IPS-18a (cell line): ENCODE results near the gene RAB31.

Experiments used
- H3K27ac ChIP-seq: one replicate; pipeline ENCODE4 v1.5.1; 2013; ENCODE audit warnings: low read length
- H3K27me3 ChIP-seq: one replicate; pipeline ENCODE4 v1.6.1; 2013; ENCODE audit warnings: mild to moderate bottlenecking, low read length; ENCODE audit not compliant: control insufficient read depth, insufficient read depth
- H3K36me3 ChIP-seq: one replicate; pipeline ENCODE4 v1.6.1; 2013; ENCODE audit warnings: low read depth, low read length; ENCODE audit not compliant: control insufficient read depth
- H3K4me1 ChIP-seq: one replicate; pipeline ENCODE4 v1.6.1; 2013; ENCODE audit warnings: low read depth, low read length; ENCODE audit not compliant: control insufficient read depth
- H3K4me3 ChIP-seq: one replicate; pipeline ENCODE4 v1.5.1; 2013; ENCODE audit warnings: low read length
- H3K9ac ChIP-seq: one replicate; pipeline ENCODE4 v1.6.1; 2013; ENCODE audit warnings: mild to moderate bottlenecking, low read length, moderate library complexity
- H3K9me3 ChIP-seq: one replicate; pipeline ENCODE4 v1.6.1; 2013; ENCODE audit warnings: low read depth, low read length; ENCODE audit not compliant: control insufficient read depth

The RAB31 gene

DNA sequence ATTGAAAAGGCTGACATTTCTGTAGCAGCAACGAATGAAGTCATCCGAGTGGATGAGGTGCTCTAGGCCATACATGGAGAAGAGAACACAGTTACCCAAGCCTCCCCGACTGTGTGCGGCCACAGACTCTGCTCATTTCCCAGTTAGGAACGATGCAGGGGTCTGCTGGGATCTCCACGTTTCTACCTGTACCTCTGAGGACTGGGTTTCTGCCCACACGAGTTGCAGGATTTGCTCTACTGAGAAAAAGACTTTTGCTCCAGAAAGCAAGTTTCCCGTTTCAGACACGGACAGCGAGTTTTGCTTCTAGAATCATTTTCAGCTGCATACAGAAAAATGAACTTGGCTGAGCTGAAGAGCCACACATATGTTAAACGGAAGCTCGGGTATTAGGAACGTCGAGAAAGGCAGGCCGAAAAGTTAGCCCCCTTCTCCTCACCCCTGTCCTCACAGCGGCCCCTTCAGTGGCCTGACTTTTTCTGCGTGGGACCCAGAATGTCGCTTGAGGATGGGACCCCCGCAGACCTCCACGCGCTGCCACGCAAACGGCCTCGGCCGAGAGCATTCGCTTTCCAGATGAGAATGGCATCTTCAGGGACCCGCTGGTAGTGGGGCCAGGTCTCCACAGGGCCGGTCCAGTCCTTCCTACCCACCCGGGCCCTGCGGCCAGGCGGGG lies 582 bp upstream of the RAB31 start:
- peaks cover 28% of the 10 kb centered on the region for H3K4me1 ChIP-seq
- H3K9me3 ChIP-seq, result no peaks in the 10 kb centered on the region
- H3K27me3 ChIP-seq, result peaks cover 58% of the 10 kb centered on the region
- H3K4me3 ChIP-seq, result peak overlapping the region; percentile 70
- H3K36me3 ChIP-seq, result no peaks in the 10 kb centered on the region
- no peak overlapping the region for H3K9ac ChIP-seq
- H3K27ac ChIP-seq, result no peak overlapping the region

DNA sequence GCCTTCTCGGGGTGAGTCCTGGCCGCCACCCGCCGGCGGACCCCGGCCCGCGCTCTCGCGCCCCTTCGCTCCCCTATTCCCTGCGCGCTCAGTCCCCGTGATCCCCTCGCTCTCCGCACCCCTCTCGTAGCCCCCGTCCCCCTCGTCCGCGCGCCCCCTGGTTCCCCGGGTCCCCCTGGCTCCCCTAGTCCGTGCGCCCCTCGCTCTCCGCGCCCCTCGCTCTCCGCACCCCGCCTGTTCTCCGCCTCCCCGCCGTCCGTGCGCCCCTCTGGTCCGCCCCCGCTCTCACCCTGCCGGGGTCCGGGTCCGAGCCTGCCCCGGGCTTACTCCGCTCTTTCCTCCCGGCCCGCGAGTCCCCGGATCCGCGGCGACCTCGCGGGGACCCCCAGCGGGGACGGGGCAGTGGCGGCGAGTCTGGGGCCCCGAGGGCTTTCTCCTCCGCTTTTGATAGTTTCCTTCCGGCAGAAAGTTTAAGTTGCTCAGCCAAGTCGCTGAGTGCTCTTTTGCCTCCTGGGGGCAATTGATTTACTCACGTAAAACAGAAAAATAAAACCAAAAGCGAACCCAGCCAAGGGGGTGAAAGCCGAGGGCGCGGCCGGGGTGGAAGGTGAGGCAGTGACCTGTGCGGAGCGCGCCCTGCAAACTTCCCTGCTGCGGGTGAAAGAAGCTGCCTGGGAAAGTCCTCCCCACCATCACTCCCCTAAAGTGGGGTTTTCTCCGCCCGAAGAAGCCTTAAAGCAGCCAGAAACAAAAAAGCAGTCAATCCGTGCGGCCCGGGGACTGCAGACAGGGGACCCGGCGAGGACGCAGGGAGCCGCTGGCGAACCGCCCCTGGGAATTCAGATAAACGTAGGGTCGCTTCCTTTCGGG lies 568 bp downstream of the RAB31 start:
- Histone ChIP-seq H3K9ac (peak overlapping the region; percentile 31), H3K9me3 (no peaks in the 10 kb centered on the region), H3K36me3 (no peaks in the 10 kb centered on the region), H3K4me3 (peak overlapping the region; percentile 70), H3K4me1 (peaks cover 28% of the 10 kb centered on the region), H3K27me3 (peaks cover 58% of the 10 kb centered on the region), H3K27ac (no peak overlapping the region)

DNA sequence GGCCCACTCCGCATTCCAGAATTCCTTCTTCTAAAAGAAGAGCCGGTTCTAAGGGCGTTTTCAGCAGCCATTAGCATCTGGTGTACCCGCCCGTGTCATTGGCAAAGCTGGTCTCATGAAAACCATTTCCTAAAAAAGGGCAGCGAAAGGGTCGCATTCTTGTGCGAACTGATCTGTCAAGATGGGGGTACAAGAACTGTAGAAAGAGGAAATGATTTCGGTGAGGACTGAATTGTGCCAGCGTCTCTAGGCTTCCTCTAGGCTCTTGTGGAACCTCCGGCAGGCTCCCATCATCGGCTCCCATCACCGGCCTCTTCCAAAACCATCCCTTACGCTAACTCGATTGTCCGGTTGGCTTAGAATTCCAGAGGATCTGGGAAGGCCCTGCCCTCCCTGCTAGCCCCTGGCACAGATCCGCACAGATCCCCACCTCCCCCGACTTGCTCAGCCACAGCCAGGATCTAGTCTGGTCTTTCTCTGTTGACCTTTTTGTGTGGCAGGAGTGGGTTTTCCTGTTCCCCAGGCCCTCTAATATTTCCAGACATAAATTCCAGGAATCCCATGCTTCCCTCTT lies 1.3 kb downstream of the RAB31 start:
- Histone ChIP-seq H3K4me1 (peaks cover 28% of the 10 kb centered on the region), H3K27ac (no peak overlapping the region), H3K9me3 (no peaks in the 10 kb centered on the region), H3K9ac (peak overlapping the region; percentile 31), H3K36me3 (no peaks in the 10 kb centered on the region), H3K4me3 (peak overlapping the region; percentile 70), H3K27me3 (peaks cover 58% of the 10 kb centered on the region)

DNA sequence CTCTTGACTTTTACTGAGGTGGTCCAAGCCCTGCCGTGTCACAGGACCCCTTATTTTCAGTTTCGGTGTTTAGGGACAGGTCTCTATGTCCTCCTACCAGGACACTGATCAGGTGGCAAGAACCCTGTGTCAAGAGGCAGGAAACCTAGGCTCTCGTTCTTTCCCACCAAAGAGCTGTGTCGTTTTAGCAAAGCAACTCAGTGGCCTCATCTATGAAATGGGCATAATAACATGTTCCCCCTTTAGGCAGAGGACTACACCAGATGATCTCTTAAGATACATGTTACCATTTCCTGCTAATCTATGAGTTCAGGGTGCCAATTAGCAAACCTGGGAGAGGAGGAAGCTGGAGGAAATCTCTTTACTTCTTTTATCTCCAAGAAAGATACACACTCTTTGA lies 1.9 kb downstream of the RAB31 start:
- H3K27ac ChIP-seq, result no peak overlapping the region
- H3K9me3 ChIP-seq, result no peaks in the 10 kb centered on the region
- H3K9ac ChIP-seq, result no peak overlapping the region
- H3K27me3 ChIP-seq, result peaks cover 58% of the 10 kb centered on the region
- H3K4me1 ChIP-seq, result peaks cover 28% of the 10 kb centered on the region
- no peaks in the 10 kb centered on the region for H3K36me3 ChIP-seq
- H3K4me3 ChIP-seq, result no peak overlapping the region

DNA sequence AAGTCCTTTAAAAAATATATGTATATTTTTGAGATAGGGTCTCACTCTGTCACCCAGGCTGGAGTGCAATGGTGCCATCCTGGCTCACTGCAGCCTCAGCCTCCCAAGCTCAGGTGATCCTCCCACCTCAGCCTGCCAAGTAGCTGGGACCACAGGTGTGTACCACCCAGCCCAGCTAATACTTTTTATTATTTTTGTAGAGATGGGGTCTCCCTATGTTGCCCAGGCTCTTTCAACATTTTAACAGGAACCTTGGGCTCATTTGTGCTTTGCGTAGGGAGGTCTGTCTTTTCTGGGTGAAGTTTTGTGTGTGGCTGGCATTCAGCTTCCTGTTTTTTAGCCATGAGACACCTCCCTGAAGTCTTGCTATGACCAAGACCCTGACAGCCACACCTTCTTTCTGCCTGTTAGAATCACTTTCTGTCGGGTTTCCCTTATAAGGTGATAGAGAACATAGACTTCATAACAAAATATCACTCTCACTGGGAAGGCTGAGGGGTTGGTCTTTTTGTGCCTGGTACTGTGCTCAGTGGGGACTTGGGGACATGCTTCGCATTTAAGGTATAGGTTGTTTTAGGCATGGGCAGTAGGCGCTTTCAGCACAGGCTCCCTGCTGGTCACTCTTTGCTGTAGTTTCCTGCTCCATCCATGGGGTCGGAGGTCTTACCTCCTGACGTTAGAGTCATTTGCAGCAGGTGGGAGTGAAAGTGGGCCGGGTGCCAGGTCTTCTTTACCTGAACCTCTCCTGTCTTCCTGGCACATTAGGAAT lies 3.4 kb downstream of the RAB31 start:
- Histone ChIP-seq H3K27ac (no peak overlapping the region), H3K4me1 (peaks cover 26% of the 10 kb centered on the region), H3K9ac (no peak overlapping the region)

DNA sequence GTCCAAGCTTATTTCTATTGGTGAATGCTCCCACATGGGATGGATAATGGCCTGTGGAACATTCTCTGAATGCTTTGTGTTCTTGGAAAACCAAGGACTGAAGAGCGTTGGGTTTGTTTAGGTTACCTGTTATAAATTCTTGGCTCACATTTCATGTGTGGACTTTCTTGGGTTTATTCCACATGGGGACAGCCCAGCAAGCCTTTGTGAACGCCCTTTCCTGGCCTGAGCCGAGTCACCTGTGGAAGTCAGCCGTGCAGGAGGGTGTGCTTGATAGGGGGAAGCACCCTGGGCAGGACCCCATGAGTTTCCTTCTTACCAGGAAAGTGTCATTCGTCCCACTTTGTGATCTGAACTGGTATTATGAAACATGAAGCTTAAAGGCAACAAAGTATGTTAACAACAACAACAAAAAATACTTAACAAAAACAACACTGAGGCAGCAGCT lies 4.1 kb downstream of the RAB31 start:
- peaks cover 20% of the 10 kb centered on the region for H3K4me1 ChIP-seq
- H3K27ac ChIP-seq, result no peak overlapping the region
- H3K9ac ChIP-seq, result no peak overlapping the region
- peaks cover 38% of the 10 kb centered on the region for H3K27me3 ChIP-seq
- H3K9me3 ChIP-seq, result no peaks in the 10 kb centered on the region
- no peak overlapping the region for H3K4me3 ChIP-seq
- no peaks in the 10 kb centered on the region for H3K36me3 ChIP-seq

More for the DNA sequence above, 3.4 kb downstream of the RAB31 start:
- H3K9me3 ChIP-seq, result no peaks in the 10 kb centered on the region
- peaks cover 44% of the 10 kb centered on the region for H3K27me3 ChIP-seq
- H3K36me3 ChIP-seq, result no peaks in the 10 kb centered on the region
- H3K4me3 ChIP-seq, result no peak overlapping the region

DNA sequence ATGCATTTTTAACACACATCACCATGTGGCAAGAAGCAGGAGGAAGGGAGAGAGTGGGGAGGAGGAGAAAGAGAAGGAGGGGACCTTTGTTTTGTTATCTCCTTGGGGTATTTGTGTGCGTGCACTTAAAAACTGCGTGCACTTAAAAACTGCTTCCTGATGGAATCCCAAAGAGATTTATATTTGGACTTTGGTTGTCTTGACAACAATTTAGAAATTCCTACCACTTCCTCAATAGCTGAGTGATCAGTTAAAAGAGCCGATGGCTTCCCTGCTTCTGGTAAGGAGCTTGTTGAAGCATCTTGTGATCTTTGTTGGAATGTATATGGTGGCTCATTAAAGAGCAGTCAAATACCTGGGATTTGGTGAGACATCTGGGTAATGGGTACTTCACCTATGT lies 4.5 kb downstream of the RAB31 start:
- peaks cover 15% of the 10 kb centered on the region for H3K4me1 ChIP-seq
- H3K4me3 ChIP-seq, result no peak overlapping the region
- no peak overlapping the region for H3K9ac ChIP-seq
- peaks cover 33% of the 10 kb centered on the region for H3K27me3 ChIP-seq
- H3K9me3 ChIP-seq, result no peaks in the 10 kb centered on the region
- H3K36me3 ChIP-seq, result no peaks in the 10 kb centered on the region
- no peak overlapping the region for H3K27ac ChIP-seq

DNA sequence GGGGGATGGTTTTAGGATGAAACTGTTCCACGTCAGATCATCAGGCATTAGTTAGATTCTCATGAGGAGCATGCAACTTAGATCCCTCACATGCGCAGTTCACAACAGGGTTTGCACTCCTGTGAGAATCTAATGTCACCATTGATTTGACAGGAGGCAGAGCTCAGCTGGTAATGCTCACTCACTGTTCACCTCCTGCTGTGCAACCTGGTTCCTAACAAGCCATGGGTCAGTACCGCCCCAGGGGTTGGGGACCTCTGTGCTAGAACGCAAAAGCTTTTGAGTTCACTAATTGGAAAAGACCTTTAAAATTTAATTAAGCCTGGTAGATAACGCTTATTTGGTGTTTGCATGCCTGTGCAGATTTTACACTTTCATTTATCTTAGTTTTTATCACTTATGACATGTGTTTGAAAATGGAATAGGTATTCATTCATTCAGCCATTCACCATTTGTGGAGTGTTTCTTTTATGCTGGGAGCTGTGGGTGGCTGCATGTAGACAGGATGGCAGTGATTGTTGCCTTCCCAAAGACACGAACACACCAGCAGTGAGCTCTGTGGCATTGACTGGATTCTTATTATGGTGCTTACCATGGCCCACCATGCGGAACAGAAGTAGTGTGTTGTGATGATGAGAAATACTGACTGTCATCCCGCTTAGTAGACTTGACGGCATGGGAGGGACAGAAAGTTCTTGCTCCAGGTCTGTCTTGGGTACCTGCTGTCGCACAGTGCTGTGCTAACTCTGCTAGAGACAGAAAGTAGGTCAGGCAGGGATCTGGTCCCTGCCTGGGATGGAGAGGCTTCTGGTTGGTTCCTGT lies 6.4 kb downstream of the RAB31 start:
- Histone ChIP-seq H3K4me1 (peaks cover 9% of the 10 kb centered on the region), H3K27ac (no peak overlapping the region)

DNA sequence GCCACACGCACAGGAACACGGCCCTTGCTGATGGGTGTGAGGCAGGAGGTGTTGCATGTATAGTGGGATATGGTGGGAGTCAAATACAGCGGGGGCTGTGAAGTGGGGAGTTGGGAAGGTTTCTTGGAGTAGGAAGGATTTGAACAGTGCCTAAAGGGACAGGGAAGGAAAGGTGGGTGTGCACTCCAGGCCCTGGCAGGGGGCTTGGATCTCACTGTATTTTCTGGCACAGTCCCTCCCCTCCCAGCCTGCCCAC lies 6.9 kb downstream of the RAB31 start:
- H3K27ac ChIP-seq, result no peak overlapping the region
- peaks cover 5% of the 10 kb centered on the region for H3K4me1 ChIP-seq
- H3K9ac ChIP-seq, result no peak overlapping the region
- no peak overlapping the region for H3K4me3 ChIP-seq
- H3K36me3 ChIP-seq, result no peaks in the 10 kb centered on the region
- peaks cover 11% of the 10 kb centered on the region for H3K27me3 ChIP-seq
- H3K9me3 ChIP-seq, result no peaks in the 10 kb centered on the region

More for the DNA sequence above, 6.4 kb downstream of the RAB31 start:
- Histone ChIP-seq H3K9ac (no peak overlapping the region), H3K36me3 (no peaks in the 10 kb centered on the region), H3K4me3 (no peak overlapping the region), H3K27me3 (peaks cover 17% of the 10 kb centered on the region), H3K9me3 (no peaks in the 10 kb centered on the region)

DNA sequence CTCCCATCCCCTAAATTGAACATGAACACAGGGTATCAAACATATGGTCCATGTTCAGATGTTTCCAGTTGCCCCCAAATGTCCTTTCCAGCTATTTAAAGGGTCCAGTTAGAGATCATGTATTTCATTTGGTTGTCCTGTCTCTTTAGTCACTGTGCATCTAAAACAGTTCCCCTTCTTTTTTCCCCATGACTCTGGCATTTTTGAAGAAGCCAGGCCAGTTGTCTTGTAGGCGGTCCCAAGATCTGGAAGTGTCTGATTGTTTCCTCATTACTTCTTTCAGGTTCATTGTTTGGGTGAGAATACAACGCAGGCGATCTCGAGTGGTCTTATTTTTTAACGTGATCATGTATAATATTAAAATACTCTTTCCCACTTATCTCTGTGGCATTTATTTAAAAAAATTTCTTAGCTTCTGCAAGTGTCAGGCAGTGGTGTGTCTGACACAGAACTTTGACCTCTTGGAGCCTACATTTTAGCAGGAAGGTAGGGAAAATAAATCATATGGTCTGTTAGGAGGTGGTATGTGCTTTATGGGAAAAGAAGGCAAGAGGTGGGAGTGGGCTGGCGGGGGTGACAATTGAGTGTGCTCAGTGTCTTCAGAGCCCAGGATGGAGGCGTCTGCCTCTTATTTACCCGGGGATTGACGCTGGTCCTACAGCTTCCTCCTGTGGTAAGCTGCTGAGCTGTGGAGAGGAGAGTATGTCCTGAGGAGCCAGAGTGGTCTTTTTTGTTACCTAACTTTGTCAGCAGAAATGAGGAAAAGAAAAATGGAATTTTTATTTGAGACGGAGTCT lies 8.1 kb downstream of the RAB31 start:
- H3K4me1 ChIP-seq, result peaks cover 5% of the 10 kb centered on the region
- no peaks in the 10 kb centered on the region for H3K9me3 ChIP-seq
- H3K27ac ChIP-seq, result no peak overlapping the region
- H3K9ac ChIP-seq, result no peak overlapping the region
- no peak overlapping the region for H3K4me3 ChIP-seq
- no peaks in the 10 kb centered on the region for H3K36me3 ChIP-seq
- no peaks in the 10 kb centered on the region for H3K27me3 ChIP-seq
